GM12801 (cell line): ENCODE measurements around the gene TCF20.

Experiments
- TF ChIP-seq, protein P1 (sequence below): IDR thresholded peaks from one replicate; pipeline ENCODE4 v1.5.1; 2011; ENCODE audit warnings: control low read depth; ENCODE audit not compliant: insufficient read length; ENCODE audit errors: extremely low read depth

TCF20 gene

DNA sequence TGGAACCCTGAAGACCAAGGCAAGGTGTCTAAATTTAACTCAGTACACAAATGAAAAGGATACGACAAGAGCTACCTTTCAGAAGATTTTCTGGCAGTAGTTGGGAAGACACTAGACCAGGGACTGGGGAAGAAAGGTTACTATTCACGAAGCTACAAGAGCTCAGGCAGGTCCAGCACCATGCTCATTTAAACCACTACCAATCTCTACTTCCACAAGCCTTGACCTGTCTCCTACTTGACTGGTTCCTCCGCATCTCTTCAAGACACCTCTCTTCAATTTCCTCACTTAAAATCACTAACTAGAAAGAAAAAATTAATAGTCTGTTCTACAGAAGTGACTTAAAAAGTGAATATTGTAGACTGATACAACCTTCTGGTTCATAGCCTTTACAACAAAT, 22.9 kb downstream of the TCF20 start:
- TF ChIP-seq, protein P1, sequence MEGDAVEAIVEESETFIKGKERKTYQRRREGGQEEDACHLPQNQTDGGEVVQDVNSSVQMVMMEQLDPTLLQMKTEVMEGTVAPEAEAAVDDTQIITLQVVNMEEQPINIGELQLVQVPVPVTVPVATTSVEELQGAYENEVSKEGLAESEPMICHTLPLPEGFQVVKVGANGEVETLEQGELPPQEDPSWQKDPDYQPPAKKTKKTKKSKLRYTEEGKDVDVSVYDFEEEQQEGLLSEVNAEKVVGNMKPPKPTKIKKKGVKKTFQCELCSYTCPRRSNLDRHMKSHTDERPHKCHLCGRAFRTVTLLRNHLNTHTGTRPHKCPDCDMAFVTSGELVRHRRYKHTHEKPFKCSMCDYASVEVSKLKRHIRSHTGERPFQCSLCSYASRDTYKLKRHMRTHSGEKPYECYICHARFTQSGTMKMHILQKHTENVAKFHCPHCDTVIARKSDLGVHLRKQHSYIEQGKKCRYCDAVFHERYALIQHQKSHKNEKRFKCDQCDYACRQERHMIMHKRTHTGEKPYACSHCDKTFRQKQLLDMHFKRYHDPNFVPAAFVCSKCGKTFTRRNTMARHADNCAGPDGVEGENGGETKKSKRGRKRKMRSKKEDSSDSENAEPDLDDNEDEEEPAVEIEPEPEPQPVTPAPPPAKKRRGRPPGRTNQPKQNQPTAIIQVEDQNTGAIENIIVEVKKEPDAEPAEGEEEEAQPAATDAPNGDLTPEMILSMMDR, result no peak

DNA sequence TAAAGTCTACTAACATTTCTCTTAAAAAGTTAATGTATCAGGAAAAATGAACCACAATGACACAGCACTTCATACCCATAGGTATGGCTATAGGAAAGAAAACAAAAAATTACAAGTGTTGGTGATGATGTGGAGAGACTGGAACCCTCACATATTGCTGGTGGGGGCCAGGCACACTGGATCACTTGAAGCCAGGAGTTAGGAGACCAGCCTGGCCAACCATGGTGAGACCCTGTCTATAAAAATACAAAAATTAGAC, 26.7 kb downstream of the TCF20 start:
- TF ChIP-seq, protein P1, result no peak

DNA sequence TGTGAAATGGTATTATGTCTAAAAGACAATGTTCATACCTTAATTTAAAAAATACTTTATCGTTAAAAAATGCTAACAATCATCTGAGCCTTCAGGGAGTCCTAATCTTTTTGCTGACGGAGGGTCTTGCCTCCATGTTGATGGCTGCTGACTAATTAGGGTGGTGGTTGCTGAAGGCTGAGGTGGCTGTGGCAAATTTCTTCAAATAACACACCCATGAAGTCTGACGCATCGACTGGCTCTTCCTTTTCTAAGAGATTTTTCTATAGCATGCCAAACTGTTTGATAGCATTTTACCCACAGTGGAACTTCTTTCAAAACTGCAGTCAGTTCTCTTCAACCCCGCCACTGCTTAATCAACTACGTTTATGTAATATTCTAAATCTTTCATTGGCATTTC, 33.6 kb downstream of the TCF20 start:
- TF ChIP-seq, protein P1, result no peak

DNA sequence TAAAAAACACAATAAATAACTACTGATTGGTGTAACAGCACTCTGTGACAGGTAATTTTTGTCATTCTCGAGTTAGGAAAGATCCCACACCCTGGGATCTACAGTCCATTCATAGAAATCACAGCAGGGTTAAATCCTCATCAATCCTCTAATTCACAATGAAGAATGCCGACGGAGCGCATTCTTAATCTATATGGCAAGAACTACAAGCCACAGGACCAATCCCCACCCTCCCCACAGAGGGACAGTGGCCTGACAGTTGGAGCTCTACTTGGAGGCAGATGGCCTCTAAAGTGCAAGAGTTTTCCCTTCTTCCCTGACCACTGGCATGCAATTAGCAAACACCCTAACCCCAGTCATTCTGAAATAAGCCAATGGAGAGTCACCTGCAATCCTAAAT, 34.2 kb downstream of the TCF20 start:
- TF ChIP-seq, protein P1, result no peak

DNA sequence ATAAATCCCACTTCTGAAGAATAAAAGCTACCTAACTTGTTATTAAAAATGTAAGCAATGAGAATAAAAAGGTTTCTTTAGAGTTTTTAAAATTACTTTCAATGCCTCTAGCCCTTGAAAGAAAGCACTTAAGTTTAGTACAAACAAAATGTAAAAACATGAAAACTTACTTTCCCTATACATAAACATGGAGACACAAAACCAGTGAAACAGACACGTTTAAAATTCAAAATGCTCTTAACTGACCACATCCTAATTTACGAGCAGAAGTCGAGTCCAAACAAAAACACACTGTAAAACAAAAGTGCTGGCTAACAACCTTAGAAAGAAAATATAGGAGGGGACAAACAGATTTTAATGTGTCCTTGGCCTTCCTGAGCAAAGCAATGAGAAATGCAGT, 36.6 kb downstream of the TCF20 start:
- TF ChIP-seq, protein P1, result no peak

DNA sequence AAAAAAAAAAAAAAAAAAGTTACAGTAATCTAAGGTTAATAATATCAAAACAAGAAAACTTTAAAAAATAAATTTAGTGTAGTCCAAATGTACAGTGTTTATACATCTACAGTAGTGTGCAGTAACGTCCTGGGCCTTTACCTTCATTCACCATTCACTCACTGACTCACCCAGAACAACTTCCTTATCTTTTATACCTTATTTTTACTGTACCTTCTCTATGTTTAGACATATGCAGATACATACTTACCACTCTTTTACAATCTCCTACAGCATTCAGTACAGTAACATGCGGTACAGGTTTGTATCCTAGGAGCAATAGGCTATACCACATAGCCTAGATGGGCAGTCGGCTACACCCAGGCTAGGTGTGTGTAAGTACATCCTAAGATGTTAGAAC, 38.5 kb downstream of the TCF20 start:
- TF ChIP-seq, protein P1, result no peak

DNA sequence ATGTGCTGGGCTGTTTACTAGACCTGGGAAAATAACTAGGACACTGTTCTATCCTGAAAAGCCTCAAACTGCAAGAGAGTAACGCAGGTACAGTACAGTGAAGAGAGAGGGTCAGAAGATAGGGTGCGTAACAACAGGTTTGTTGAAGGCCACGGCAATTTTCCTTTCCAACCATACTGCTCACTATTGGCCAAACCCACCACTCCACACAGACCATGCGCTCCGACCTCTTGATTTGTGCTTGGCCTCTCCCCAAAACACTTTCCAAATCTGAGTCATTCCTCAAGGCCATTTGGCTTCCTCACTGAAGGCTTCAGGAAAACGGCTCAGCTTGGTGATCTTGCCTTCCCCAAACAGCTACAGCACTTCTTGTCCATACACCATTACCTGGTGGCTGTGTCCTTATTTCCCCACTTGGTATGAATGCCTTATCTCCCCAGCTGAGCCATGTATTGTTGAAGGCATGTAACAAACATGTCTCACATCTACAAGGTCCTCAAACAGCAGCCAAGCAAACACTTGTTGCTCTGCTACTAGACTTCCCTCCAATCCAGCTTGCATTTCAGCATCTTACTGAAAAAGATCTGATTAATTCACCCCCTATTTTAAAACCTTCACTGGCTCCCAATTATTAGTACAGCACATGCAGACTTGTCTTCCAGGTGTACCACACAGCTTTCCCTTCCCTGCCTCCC, 40.9 kb downstream of the TCF20 start:
- TF ChIP-seq, protein P1, result no peak

DNA sequence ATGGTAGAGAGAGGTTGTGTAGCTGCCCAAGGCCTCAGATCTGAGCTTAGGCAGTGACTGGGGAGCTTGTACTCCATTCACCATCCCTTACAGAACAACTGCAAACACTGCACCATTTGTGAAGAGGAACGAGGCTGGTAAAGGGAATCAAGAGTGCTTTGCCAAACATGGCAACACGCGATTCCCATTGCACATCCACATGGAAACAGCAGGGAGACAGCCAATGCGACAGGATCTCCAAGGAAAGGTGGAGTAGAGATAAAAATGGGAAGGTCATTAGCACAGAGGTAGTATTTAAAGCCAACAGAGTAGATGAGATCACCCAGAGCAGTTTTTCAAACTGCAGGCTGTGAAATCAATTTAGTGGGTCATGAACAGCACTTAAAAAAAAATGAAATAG, 42.0 kb downstream of the TCF20 start:
- TF ChIP-seq, protein P1, result no peak
